Measurements from ENCODE around the gene SORBS2.

The SORBS2 gene

GRCh38 chr4:185662030-185662778, 149.8 kb downstream of the SORBS2 start:
- Mint-ChIP-seq H3K4me1 (ENCODE audit: low read depth) (no peaks in the 10 kb centered on the region), H3K36me3 (no peaks in the 10 kb centered on the region), H3K27ac (no peak overlapping the region), H3K4me3 (no peak overlapping the region), H3K9me3 (ENCODE audit: low read depth) (no peaks in the 10 kb centered on the region), H3K27me3 (peaks cover 4% of the 10 kb centered on the region)

DNA sequence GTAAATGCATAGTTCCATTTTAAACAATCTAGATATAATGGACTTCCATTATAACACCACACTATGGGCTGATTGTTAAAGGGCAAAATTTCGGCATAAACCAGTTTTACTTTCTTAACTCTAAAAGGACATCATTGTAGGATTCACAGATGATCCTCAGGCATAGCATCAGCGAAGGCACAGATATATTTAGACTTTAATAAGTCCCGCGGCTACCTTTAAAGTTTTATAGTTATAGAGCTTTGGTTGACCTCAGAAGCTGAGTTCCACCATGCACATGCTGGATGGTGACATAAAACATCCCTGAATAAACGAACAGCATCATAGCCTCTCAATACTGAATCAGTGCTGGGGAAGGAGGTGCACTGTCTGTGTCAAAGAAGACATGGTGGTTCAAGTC, 151.7 kb downstream of the SORBS2 start:
- H3K4me3 Mint-ChIP-seq = no peak overlapping the region
- H3K27ac Mint-ChIP-seq = no peak overlapping the region
- H3K9me3 Mint-ChIP-seq (ENCODE audit: low read depth) = no peaks in the 10 kb centered on the region
- H3K27me3 Mint-ChIP-seq = peaks cover 7% of the 10 kb centered on the region
- no peaks in the 10 kb centered on the region for H3K4me1 Mint-ChIP-seq (ENCODE audit: low read depth)
- no peaks in the 10 kb centered on the region for H3K36me3 Mint-ChIP-seq

GRCh38 chr4:185657699-185658098, 154.3 kb downstream of the SORBS2 start:
- Mint-ChIP-seq H3K4me1 (ENCODE audit: low read depth) (no peaks in the 10 kb centered on the region), H3K4me3 (no peak overlapping the region), H3K9me3 (ENCODE audit: low read depth) (no peaks in the 10 kb centered on the region), H3K27me3 (peaks cover 7% of the 10 kb centered on the region), H3K36me3 (no peaks in the 10 kb centered on the region), H3K27ac (no peak overlapping the region)

DNA sequence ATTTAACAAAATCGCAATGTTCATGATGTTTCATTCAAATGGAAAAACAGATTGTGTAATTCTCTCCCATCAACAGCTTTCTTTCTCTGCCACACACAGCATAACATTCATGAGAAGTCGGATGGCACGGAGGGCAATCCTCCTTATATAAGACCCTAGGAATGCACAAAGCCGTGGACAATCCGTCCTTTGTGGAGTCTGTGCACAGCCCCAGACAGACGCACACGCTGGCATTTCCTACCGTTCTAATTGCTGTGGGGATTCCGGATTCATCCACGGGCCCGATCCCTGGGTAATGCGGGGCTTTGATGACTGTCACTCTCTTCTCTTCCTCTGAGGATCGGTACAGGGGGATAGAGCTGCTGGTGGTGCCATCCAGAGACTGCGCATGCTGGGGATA, 154.8 kb downstream of the SORBS2 start:
- no peak overlapping the region for H3K27ac Mint-ChIP-seq
- no peaks in the 10 kb centered on the region for H3K36me3 Mint-ChIP-seq
- no peak overlapping the region for H3K4me3 Mint-ChIP-seq
- no peaks in the 10 kb centered on the region for H3K4me1 Mint-ChIP-seq (ENCODE audit: low read depth)
- no peaks in the 10 kb centered on the region for H3K9me3 Mint-ChIP-seq (ENCODE audit: low read depth)
- peaks cover 7% of the 10 kb centered on the region for H3K27me3 Mint-ChIP-seq

- no peaks in the 10 kb centered on the region for H3K36me3 Mint-ChIP-seq
- H3K27ac Mint-ChIP-seq = no peak overlapping the region
- peaks cover 7% of the 10 kb centered on the region for H3K27me3 Mint-ChIP-seq
- no peaks in the 10 kb centered on the region for H3K9me3 Mint-ChIP-seq (ENCODE audit: low read depth)
- H3K4me3 Mint-ChIP-seq = no peak overlapping the region
- no peaks in the 10 kb centered on the region for H3K4me1 Mint-ChIP-seq (ENCODE audit: low read depth)
Measured at GRCh38 chr4:185656467-185656931, 155.5 kb downstream of the SORBS2 start.

- Mint-ChIP-seq H3K27me3 (peaks cover 6% of the 10 kb centered on the region), H3K4me3 (no peak overlapping the region), H3K27ac (no peak overlapping the region), H3K9me3 (ENCODE audit: low read depth) (no peaks in the 10 kb centered on the region), H3K4me1 (ENCODE audit: low read depth) (no peaks in the 10 kb centered on the region), H3K36me3 (no peaks in the 10 kb centered on the region)
Measured at GRCh38 chr4:185654965-185655554, 156.9 kb downstream of the SORBS2 start.

GRCh38 chr4:185654311-185654710, 157.7 kb downstream of the SORBS2 start:
- no peaks in the 10 kb centered on the region for H3K9me3 Mint-ChIP-seq (ENCODE audit: low read depth)
- H3K4me1 Mint-ChIP-seq (ENCODE audit: low read depth) = no peaks in the 10 kb centered on the region
- H3K4me3 Mint-ChIP-seq = no peak overlapping the region
- no peak overlapping the region for H3K27ac Mint-ChIP-seq
- peaks cover 6% of the 10 kb centered on the region for H3K27me3 Mint-ChIP-seq
- H3K36me3 Mint-ChIP-seq = no peaks in the 10 kb centered on the region

- peaks cover 4% of the 10 kb centered on the region for H3K27me3 Mint-ChIP-seq
- no peaks in the 10 kb centered on the region for H3K36me3 Mint-ChIP-seq
- H3K27ac Mint-ChIP-seq = no peak overlapping the region
- H3K4me1 Mint-ChIP-seq (ENCODE audit: low read depth) = no peaks in the 10 kb centered on the region
- no peak overlapping the region for H3K4me3 Mint-ChIP-seq
- no peaks in the 10 kb centered on the region for H3K9me3 Mint-ChIP-seq (ENCODE audit: low read depth)
Measured at GRCh38 chr4:185651851-185652250, 160.1 kb downstream of the SORBS2 start.

DNA sequence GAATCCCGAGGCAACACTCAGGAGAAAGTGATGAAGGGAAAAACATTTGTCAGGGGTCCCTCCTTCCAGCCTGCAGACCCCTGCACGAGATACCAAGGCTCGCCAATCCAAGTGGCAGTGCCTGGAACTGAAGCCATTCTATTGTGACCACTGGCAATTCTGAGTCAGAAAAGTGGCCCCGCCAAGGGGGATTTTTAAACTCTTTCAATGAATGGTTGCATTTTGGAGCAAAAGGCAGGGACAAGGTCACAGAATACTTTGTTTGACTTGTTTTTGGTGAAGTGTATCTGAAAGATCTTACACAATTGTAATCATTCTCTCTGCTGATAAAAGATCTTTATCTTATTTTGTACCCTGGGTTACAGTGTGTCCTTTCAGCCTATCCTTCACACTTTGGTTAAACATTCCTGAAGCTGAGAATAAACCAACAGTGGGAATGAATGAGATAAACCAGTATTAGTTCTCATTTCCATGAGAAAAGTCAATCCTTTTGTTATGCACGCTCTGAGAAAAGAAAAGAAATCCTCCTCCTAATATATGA, 160.8 kb downstream of the SORBS2 start:
- peaks cover 3% of the 10 kb centered on the region for H3K27me3 Mint-ChIP-seq
- H3K4me1 Mint-ChIP-seq (ENCODE audit: low read depth) = no peaks in the 10 kb centered on the region
- H3K4me3 Mint-ChIP-seq = no peak overlapping the region
- H3K36me3 Mint-ChIP-seq = no peaks in the 10 kb centered on the region
- no peak overlapping the region for H3K27ac Mint-ChIP-seq
- H3K9me3 Mint-ChIP-seq (ENCODE audit: low read depth) = no peaks in the 10 kb centered on the region

DNA sequence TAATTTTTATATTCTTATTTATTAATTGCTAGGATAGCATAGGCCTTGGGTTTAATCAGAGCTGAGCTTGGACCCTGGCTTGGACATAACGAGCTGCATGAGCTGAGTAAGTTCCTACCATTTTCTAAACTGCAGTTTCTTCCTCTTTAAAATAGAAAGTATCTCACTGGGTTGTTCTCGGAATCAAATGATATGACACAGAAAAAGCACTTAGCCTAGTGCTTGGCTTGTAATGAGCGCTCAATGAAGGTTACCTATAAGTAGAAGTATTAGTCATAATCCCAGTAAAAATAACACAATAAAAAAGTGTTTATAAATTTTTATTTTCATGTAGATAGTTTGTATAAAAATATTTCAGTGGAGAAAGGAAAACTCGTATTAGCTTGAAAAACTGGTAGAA, 163.4 kb downstream of the SORBS2 start:
- Mint-ChIP-seq H3K9me3 (ENCODE audit: low read depth) (no peaks in the 10 kb centered on the region), H3K27me3 (peaks cover 8% of the 10 kb centered on the region), H3K4me1 (ENCODE audit: low read depth) (no peaks in the 10 kb centered on the region), H3K36me3 (no peaks in the 10 kb centered on the region), H3K4me3 (no peak overlapping the region), H3K27ac (no peak overlapping the region)

- no peak overlapping the region for H3K4me3 Mint-ChIP-seq
- no peaks in the 10 kb centered on the region for H3K9me3 Mint-ChIP-seq (ENCODE audit: low read depth)
- peaks cover 20% of the 10 kb centered on the region for H3K27me3 Mint-ChIP-seq
- H3K27ac Mint-ChIP-seq = no peak overlapping the region
- H3K4me1 Mint-ChIP-seq (ENCODE audit: low read depth) = no peaks in the 10 kb centered on the region
- no peaks in the 10 kb centered on the region for H3K36me3 Mint-ChIP-seq
Measured at GRCh38 chr4:185645403-185645802, 166.6 kb downstream of the SORBS2 start.

DNA sequence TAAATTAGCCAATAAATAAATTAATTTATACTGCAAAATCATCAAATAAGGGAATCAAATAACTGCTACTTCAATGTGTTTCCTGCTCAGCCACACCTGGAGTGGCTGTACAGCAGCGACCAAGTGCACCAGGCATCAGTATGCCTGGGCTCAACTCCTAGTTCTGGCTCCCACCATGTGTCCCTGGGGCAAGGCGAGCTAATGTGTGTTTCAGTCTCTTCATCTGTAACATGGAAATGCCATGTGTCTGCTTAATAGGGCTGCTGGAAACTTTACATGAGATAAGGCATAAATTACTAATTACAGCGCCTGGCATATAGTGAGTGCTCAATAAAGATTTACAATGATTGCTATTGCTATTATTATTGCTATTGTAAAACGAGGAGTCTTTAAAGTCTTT, 167.6 kb downstream of the SORBS2 start:
- Mint-ChIP-seq H3K27ac (no peak overlapping the region), H3K27me3 (peaks cover 20% of the 10 kb centered on the region), H3K4me3 (no peak overlapping the region), H3K9me3 (ENCODE audit: low read depth) (no peaks in the 10 kb centered on the region), H3K4me1 (ENCODE audit: low read depth) (no peaks in the 10 kb centered on the region), H3K36me3 (no peaks in the 10 kb centered on the region)

- H3K27me3 Mint-ChIP-seq = peaks cover 24% of the 10 kb centered on the region
- H3K9me3 Mint-ChIP-seq (ENCODE audit: low read depth) = no peaks in the 10 kb centered on the region
- H3K4me1 Mint-ChIP-seq (ENCODE audit: low read depth) = peaks cover 2% of the 10 kb centered on the region
- no peak overlapping the region for H3K27ac Mint-ChIP-seq
- H3K4me3 Mint-ChIP-seq = no peak overlapping the region
- H3K36me3 Mint-ChIP-seq = no peaks in the 10 kb centered on the region
Measured at GRCh38 chr4:185642907-185643306, 169.1 kb downstream of the SORBS2 start.

- Mint-ChIP-seq H3K4me1 (ENCODE audit: low read depth) (peaks cover 2% of the 10 kb centered on the region), H3K4me3 (no peak overlapping the region), H3K27me3 (peaks cover 21% of the 10 kb centered on the region), H3K36me3 (no peaks in the 10 kb centered on the region), H3K9me3 (ENCODE audit: low read depth) (no peaks in the 10 kb centered on the region), H3K27ac (no peak overlapping the region)
Measured at GRCh38 chr4:185640811-185641675, 171.0 kb downstream of the SORBS2 start.

Measured in activated naive CD8-positive, alpha-beta T cell (primary cell).